GM18519 (cell line): ENCODE data around the gene POLD2.
"Not testable (repeated sequence)": the region's sequence is repeated elsewhere in the genome, so short reads cannot be mapped to it uniquely, and the experiment has no call there.

Experiments
- ATAC-seq: cut with Tn5 transposase; IDR thresholded peaks from one replicate; pipeline ENCODE4 v1.9.1; 2021; ENCODE audit warnings: mild to moderate bottlenecking, moderate library complexity; ENCODE audit not compliant: unreplicated experiment, low FRiP score

Gene POLD2

DNA sequence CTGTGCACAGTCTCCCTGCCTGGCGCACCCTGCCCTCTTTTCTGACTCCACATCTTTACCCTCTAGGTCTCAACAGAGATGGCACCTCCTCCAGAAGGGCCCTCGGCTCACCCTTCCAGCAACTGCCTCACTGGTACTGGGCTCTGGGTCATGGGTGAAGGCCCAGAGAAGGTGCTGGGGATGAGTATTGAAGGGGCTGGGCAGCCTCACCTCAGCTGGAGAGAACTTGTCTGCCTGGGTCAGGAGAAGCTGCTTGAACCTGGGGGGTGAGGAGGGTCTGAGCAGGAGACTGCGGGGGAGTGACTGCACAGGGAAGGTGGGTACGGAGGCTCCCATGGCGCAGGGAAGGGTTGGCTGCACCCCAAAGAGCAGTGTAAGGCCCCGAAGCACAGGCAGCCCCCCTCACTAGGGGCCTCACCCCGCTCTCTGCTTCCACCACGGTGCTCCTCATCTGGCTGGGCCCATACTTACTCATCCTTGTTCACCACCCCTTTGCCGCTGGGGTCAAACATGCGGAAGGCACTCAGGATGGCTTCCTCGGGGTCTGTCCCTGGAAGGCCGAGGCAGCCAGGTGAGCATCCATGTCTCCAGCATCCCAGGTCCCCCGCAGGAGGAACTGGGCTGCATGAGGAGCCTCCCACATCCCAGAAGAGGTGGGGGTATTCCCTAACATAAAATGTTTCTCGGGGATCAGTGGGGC lies 16.1 kb upstream of the POLD2 start:
- no peak for ATAC-seq

DNA sequence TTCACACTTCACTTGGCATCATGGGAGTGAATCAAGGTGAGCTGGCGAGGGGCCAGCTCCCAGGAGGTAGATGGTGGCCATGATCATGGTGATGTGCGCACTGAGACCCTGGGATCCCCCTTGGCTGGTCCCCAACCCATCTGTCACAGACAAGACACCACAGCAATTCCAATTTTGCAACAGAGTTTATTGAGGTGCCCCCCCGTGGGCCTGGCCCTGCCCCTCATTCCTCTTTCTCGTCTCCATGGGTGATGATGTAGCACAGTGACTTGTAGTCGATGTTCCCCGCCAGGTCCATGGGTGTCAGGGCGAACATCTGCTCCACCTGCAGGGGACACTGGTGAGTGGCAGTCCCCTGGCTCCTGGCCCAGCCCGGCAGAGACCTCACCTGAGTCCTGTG lies 15.3 kb upstream of the POLD2 start:
- no peak for ATAC-seq

DNA sequence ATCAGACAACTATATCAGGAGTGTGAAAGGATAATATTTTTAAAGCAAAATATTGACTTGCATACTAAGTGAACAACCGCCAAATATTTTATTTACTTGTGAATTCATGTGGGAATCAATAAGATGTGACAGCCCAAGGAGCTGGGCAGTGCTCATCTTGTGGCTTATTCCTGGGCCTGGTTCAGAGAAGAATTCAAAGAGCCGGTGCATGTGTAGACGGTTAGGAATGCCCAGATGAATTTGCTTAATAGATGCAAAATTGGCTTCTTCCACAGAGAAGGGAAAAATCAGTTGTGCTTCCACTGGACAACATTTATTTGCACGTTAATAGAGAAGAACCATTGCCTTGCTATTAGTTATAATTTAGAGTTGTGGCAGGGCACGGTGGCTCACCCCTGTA lies 13.4 kb upstream of the POLD2 start:
- ATAC-seq = no peak

DNA sequence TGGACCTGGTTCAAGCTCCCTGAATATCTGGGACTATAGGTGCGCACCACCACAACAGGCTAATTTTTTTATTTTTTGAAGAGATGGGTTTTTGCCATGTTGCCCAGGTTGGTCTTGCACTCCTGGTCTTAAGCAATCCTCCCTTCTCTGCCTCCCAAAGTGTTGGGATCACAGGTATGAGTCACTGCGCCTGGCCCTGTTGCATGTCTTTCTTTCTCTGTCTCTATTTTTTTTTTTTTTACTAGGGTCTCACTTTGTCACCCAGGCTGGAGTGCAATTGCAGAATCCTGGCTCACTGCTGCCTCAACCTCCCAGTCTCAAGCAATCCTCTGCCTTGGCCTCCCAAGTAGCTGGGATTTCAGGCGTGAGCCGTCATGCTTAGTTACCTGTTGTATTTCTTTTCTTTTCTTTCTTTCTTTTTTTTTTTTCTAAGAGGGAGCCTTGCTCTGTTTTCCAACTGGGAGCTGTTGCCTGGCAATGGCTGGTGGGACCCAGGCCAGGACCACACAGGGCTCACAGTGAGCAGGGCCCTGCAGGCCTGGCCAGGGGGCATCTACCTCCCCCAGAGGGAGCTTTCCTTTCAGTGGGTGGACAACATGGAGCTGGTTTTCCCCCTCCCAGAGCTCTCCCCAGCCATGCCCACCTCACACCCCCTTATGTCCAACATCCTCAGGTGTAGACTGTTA lies 11.7 kb upstream of the POLD2 start:
- ATAC-seq = no peak

DNA sequence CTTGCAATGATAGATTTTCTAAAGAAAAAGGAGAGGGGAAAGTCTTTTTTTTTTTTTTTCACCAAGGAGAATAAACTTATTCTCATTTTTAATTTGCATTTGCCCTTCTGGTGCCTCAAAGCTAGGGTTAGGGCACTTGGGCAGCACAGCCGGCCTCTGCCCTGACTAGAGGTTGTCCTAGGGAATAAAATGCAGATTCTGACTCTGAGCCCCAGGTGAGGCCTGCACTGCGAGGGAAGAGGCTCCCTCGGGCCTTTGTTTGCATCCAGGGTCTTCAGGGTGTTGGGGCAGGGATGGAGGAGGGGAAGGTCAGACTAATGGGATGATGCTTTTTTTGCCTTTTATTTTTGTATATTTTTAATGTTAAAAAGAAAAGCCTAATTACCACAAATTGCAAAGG lies 9.9 kb upstream of the POLD2 start:
- ATAC-seq = no peak

DNA sequence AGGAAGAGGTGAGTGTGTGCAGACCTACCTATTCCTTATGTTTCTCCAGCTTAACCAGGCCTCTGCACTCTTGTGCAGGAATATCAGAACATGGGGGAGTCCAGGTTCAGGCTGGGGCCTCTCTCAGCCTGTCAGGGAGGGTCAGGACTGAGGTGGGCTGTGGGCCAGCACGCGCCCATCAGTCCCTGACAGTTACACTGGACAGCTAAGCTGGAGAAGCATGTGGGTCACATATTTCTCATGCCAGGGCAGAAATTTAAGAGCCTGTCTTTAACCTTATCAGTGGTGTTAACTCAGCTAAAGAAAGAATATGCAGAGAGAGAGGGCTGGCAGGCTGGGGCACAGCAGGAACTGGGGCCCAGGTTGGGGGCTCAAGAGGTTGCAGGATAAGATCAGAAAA lies 8.7 kb upstream of the POLD2 start:
- ATAC-seq = no peak

DNA sequence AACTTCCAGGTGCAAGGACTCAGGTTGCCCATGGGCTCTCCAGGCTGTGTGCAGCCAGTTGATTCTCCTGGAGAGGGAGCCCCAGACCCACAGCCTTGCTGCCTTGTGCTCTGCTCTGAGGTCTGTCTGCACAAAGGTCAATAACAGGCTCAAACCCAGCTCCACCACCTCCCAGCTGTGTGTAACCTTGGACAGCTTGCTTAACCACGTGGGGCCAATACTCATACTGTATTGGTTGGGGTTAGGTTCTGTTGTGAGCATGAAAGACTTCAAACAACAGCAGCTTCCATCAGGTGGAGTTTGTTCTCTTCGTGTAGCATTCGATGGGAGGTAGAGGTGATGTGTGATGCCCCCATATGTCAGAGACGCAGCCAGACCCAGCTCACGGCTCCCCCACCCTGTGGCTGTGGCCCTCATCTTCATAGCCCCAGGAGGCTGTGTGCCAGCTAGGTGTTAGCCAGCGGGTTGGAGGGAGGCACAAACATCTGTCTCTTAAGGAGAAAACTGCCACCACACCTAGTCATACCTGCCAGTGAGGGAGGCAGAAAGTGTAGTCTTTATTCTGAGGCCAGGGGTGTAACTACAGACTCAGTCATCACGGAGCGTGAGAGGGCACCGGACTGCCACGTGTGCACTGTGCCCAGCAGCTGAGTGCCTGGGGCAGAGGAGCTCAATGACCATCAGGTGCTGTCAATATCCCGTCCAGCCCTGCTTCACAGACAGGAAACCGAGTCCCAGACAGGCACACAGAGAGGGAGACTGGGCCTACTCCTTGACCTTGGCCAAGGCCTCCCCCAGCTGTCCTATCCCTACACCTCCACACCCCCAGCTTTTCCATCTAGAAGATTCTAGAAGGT lies 8.1 kb upstream of the POLD2 start:
- no peak for ATAC-seq

DNA sequence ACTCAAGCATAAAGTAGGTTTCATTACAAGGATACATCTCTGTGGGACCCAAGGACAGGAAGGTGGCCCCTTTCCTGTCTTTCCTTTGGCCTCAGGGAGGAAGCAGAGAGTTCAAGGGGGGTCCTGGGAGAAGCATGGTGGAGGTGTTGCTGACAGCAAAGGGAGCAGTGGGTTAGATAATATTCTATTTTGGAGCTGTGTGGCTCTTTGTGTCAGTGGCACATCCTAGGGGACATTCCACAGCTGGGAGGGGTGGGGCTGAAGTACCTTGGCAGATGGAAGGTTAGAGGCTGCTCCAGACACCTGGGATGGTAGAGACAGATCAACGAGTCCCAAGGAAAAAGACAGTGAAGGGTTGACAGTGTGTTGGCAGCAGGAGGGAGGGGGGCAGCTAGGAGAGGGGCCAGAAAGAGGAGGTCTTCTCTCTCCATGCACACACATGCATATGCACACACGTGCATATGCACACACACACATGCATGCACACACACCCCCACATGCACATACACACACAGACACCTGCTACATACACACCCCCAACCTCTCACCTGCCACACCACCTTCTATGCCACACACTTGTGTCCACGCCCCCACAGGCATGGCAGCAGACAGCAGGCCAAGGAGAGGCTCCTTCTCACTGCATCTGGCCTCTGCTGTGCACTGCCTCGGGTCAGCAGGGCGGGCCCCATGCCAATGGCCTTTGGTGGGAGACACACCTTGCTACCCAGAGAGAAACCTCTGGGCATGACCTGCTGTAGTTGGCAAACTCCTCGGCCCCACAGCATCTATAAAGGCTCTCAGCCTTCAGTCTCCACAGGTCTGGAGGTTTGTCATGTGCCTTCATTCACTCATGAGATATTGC lies 5.6 kb upstream of the POLD2 start:
- ATAC-seq = no peak

DNA sequence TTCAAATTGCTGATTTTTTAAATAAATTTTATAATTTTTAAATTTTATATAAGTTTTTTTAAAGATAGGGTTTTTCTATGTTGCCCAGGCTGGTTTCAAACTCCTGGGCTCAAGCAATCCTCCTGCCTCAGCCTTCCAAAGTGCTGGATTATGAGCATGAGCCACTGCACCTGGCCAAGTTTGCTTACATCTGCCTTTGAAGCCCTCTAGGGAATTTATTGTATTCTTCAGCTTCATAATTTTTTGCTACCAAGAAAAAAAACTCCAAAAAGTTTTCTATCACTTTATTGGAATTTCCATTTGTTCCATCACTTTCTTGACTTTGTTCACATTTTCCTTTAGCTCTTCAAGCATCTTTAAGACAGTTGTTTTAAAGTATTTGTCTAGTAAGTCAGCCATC lies 3.8 kb upstream of the POLD2 start:
- ATAC-seq = no peak

DNA sequence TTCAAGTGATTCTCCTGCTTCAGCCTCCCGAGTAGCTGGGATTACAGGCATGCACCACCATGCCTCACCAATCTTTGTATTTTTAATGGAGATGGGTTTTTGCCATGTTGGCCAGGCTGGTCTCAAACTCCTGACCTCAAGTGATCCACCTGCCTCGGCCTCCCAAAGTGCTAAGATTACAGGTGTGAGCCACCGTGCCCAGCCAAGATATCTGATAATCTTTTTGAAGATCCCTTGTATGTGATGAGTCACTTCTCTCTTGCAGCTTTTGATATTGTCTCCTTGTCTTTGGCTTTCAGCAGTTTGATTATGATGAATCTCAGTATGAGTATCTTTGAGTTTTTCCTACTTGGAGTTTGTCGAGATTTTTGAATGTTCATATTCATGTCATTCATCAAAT lies 3.2 kb upstream of the POLD2 start:
- ATAC-seq = not testable (repeated sequence)

DNA sequence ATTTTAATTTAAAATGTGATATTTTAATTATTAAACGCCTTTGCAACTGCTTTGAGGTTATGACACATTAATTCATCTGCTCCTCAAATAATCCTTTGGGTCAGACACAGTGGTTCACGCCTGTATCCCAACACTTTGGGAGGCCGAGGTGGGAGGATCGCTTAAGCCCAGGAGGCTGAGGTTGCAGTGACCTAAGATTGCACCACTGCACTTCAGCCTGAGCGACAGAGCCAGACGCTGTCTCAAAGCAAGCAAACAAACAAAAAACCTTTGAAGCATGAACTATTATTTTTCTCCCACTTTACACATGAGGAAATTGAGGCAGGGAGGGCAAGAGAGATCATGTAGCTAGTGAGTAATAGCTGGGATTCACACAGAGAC lies 1.5 kb upstream of the POLD2 start:
- no peak for ATAC-seq

DNA sequence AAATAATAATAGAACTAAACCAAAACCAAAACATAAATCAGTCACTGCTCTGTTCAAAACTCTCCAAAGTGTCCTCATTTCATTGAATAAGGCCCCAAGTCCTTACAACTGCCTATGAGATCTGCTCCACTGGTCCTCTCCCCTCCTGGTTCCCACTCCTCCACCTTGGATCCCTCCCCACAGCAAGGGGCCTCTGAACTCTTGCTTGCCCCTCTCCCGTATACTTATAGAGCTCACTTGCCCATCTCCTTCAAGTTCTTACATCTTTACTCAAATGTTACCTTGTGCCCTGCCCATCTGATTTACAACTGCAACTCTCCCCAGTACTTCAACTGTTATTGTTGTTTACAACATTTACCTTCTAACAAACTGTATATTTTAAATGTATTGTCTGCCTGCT lies 819 bp downstream of the POLD2 start:
- ATAC-seq = no peak

DNA sequence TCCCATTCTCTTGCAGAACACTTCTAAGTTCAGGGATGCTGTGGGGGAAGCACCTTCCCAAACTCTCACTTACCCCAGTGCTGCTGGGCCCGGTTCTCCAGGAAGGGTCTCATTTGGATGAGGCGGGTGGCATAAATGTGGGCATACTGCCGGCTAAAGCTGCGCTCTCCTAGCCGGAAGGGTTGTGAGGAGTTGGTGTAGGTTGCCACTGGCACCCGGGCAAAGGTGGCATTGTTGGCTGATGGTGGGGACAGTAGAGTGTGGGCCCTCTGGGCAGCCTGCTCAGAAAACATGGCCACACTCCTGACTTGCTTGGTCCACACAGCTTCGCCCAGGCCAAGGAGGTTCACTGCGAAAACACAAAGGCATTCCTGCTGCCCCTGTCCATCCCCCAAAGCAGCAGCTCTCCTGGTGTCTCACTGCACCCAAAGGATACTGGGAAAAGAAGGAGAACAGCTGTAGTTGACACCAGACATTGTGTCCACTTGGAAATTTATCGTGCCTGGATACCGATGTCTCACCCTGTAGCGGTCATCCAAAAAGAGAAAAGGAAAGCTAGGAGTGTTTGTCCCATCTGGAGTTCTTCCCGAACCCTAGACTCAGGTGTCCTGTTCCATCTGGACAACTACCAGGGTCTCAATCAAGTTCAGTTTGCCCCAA lies 1.5 kb downstream of the POLD2 start:
- ATAC-seq = no peak

DNA sequence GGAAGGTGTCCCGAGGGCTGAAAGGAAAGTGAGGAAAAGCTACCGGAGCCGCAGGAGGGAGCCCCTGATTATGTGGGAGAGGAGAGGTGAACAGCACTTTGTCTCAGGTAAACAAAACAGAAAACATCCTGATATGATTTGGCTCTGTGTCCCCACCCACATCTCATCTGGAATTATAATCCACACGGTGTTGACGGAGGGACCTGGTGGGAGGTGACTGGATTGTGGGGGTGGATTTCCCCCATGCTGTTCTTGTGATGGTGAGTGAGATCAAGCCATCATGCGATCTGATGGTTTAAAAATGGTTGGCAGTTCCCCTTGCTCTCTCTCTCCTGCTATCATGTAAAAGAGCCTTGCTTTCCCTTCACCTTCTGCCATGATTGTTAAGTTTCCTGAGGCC lies 3.0 kb downstream of the POLD2 start:
- no peak for ATAC-seq

DNA sequence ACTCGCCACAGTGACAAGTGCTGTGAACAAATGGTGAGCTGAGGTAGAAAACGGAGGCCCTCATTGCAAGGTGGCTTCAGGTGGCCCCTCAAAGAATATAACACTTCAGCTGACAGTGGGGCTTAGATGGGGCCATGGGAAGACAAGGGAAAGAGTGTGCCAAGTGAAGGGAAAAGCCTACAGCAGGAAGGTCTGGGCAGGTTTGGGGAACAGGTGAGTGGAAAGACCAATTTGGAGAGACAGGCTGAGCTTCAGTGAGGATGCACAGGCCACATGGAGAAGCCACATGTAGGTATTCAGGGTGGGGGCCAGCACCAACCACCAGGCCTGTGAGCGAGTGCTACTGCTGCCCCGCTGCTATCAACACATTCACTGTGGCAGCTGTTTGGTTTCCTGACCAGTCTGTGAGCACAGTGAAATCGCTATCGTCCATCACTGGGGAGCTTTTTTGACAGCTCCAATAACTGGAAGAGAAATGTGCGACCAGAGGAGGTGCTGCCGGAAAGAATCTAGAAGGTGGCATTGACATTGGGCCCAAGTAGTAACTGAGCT lies 3.4 kb downstream of the POLD2 start:
- no peak for ATAC-seq

DNA sequence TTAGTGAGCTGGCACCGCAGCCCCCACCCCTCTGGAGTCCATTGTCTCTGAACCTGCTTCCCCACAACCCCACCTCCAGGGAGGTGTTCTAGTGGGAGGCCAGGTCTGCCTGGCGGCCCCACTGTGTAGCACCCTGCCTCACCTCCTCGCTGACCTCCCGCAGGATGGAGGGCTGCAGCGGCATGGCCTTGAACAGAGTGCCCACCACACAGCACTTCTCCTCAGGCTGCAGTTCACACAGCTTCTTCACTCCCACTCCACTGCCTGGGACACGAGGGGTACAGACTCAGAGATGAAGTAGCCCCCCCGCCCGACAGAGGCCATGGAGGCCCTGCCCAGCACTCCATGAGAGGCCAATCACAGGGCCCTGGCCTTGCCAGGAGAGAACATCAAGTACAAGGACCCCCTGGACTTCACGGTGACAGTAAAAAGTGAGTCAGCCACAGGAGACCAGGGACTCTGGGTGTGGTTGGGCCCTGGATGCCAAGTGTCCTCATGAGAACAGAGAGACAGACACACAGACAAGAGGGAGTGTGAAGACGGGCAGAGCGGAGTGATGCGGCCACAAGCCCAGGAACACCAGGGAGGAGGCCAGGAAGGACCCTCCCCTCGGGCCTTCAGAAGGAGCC lies 5.4 kb downstream of the POLD2 start:
- no peak for ATAC-seq

DNA sequence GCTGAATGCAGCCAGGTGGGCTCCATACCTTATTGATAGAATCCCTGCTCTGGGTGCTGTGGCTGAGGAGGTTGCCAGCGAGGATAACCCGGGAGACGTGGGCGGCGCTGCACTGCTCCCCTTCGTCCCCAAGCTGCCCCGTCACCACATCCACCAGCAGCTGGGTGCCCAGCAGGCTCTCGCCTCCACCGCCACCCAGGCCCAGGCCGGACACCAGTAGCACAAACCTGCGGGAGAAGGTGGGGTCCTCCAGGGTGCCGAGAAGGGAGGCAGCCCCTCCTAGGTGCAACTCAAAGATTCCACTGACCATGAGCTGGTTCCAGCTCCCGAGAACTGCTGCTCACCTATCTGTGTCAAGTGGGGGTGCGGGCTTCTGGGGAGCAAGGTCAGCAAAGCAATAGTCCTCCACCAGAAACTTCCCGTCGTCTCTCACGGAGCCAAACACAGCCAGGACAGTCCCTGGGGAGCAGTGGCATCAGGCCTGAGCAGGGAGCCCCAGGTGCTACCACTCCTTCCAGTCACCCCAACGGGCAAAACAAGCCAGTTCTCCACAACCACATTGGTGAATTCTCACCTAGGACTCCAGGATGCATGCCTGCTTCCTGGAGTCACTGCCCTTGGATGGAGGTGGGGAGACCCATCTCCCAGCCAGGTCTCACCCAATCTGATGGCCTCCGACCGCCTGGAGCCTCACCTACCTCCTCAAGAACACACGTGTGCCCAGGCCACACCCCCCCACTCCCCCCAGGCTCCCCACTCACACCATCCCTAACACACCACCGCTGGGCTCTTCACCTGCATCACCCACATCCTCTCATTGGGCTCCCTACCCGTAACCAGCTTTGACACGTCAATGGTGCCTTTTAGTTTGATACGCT lies 6.3 kb downstream of the POLD2 start:
- no peak for ATAC-seq

DNA sequence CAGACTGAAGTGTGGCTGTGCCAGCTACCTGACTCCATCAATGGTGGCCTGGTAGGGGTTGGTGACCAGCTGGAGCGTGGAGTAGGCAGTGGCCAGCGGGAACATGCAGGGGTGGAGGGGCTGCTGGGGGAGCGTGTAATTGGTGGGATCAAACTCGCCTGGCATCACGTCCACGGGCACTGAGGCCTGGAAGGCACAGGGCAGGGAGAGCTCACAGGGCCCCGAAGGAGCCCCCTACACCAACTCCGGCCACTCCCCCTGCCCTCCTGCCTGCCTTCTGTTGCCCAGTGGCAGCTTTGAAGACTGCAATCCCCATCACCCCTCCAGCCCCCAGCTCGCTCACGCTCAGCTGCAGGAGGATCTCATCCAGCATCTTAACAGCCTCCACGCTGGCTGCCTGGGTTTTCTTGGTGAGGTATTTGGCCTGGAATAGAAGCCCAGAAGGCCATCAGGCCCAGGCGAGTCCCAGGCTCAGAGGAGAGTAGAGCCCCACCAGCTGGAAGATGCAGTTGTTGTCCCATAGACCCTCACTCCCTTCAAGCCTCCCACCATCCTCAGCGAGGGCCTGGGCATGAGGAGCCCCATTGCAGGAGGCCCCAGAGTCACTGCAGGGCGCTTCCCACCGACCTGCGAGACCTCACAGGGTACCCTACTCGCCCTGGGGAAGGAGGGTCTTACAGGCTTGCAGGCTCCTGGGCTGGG lies 7.1 kb downstream of the POLD2 start:
- no peak for ATAC-seq
